ENCODE results near the gene CCL17. TPM values are rescaled to one million over a fixed set of nuclear protein-coding genes. Genes with fewer than 3 reads are reported as not detected.
"Not testable (repeated sequence)": the region's sequence is repeated elsewhere in the genome, so short reads cannot be mapped to it uniquely, and the experiment has no call there.

CCL17 gene
- total RNA-seq, 2 donors from 2014 or later, result not detected

DNA sequence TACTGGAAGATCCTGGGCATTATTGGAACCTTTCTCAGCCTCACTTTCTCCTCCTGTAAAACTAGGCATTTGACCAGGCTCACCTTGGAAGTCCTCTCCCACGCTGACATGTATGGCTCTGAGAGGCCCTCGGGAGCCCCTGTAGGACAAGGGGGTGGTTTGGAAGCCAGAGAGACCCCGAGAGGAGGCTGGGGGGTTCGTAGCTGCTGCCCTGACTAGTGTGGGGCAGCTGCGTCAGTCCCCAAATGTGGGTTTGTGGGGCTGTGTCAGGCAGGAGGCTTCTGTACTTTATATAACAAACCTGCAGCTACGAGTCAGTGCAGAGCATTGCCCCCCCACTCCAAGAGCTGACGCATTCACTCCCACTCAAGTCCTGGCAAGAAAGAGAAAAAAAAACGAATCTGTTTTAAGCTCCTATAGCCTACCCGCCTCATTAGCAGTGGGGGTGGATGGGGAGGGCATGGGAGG, 30.5 kb upstream of the CCL17 start:
- TF ChIP-seq, protein P1, sequence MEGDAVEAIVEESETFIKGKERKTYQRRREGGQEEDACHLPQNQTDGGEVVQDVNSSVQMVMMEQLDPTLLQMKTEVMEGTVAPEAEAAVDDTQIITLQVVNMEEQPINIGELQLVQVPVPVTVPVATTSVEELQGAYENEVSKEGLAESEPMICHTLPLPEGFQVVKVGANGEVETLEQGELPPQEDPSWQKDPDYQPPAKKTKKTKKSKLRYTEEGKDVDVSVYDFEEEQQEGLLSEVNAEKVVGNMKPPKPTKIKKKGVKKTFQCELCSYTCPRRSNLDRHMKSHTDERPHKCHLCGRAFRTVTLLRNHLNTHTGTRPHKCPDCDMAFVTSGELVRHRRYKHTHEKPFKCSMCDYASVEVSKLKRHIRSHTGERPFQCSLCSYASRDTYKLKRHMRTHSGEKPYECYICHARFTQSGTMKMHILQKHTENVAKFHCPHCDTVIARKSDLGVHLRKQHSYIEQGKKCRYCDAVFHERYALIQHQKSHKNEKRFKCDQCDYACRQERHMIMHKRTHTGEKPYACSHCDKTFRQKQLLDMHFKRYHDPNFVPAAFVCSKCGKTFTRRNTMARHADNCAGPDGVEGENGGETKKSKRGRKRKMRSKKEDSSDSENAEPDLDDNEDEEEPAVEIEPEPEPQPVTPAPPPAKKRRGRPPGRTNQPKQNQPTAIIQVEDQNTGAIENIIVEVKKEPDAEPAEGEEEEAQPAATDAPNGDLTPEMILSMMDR (IDR thresholded peaks at IDR 0.05), result no peak
- Histone ChIP-seq H3K9ac (ENCODE audit: low read depth in 2 of 2, low read length in 2 of 2) (peak overlapping the region in 1 of 2 donors; percentile 28), H3K4me1 (no peaks in the 10 kb centered on the region), H3K36me3 (no peaks in the 10 kb centered on the region), H3K27ac (no peak overlapping the region), H3K9me3 (no peaks in the 10 kb centered on the region), H3K27me3 (no peaks in the 10 kb centered on the region), H3K4me3 (no peak overlapping the region)
- intact Hi-C loops (cut with DNase I), result no loop called here
- DNase-seq, result no peak

GRCh38 chr16:57374925-57375465, 29.6 kb upstream of the CCL17 start:
- DNase-seq; H3K27ac ChIP-seq; H3K9ac ChIP-seq (ENCODE audit: low read depth in 2 of 2, low read length in 2 of 2); H3K36me3 ChIP-seq; H3K4me3 ChIP-seq; H3K9me3 ChIP-seq; H3K4me1 ChIP-seq; H3K27me3 ChIP-seq; intact Hi-C loops (cut with DNase I): not testable (repeated sequence)

GRCh38 chr16:57376313-57376818, 28.2 kb upstream of the CCL17 start:
- no peak for DNase-seq
- H3K27ac ChIP-seq, result no peak overlapping the region
- H3K9ac ChIP-seq (ENCODE audit: low read depth in 2 of 2, low read length in 2 of 2), result no peak overlapping the region
- intact Hi-C loops (cut with DNase I), result no loop called here
- TF ChIP-seq, protein P1 (IDR thresholded peaks at IDR 0.05), result no peak
- H3K9me3 ChIP-seq, result no peaks in the 10 kb centered on the region
- no peaks in the 10 kb centered on the region for H3K4me1 ChIP-seq
- H3K36me3 ChIP-seq, result no peaks in the 10 kb centered on the region
- H3K27me3 ChIP-seq, result no peaks in the 10 kb centered on the region
- H3K4me3 ChIP-seq, result no peak overlapping the region

GRCh38 chr16:57377080-57377841, 27.3 kb upstream of the CCL17 start:
- Histone ChIP-seq H3K4me3 (no peak overlapping the region), H3K9ac (ENCODE audit: low read depth in 2 of 2, low read length in 2 of 2) (no peak overlapping the region), H3K27ac (no peak overlapping the region), H3K27me3 (no peaks in the 10 kb centered on the region), H3K36me3 (no peaks in the 10 kb centered on the region), H3K9me3 (no peaks in the 10 kb centered on the region), H3K4me1 (no peaks in the 10 kb centered on the region)
- intact Hi-C loops (cut with DNase I), result no loop called here
- no peak for DNase-seq
- TF ChIP-seq, protein P1 (IDR thresholded peaks at IDR 0.05), result no peak

GRCh38 chr16:57379579-57379978, 25.0 kb upstream of the CCL17 start:
- no peak overlapping the region for H3K9ac ChIP-seq (ENCODE audit: low read depth in 2 of 2, low read length in 2 of 2)
- DNase-seq, result no peak
- no peaks in the 10 kb centered on the region for H3K9me3 ChIP-seq
- TF ChIP-seq, protein P1 (IDR thresholded peaks at IDR 0.05), result no peak
- H3K27ac ChIP-seq, result no peak overlapping the region
- intact Hi-C loops (cut with DNase I), result no loop called here
- H3K36me3 ChIP-seq, result no peaks in the 10 kb centered on the region
- no peak overlapping the region for H3K4me3 ChIP-seq
- no peaks in the 10 kb centered on the region for H3K27me3 ChIP-seq
- peaks cover 9% of the 10 kb centered on the region for H3K4me1 ChIP-seq

All from colonic mucosa (tissue), 4 donors.